VCaP (cell line): ENCODE data around the gene ZNF692.

Experiments
- H3K27ac ChIP-seq: fragments of 450-650 bp; 2 replicates; pipeline ENCODE4 v1.5.1; 2017
- CTCF ChIP-seq: fragments of 450-650 bp; conservative IDR thresholded peaks from 2 replicates; pipeline ENCODE4 v1.5.1; 2017; ENCODE audit warnings: mild to moderate bottlenecking, moderate library complexity

Gene ZNF692

GRCh38 chr1:248852481-248853405 is 6.1 kb downstream of the ZNF692 start:
- TF ChIP-seq CTCF, result no peak
- H3K27ac ChIP-seq, result no peak overlapping the region

GRCh38 chr1:248851390-248851789 is 7.5 kb downstream of the ZNF692 start:
- TF ChIP-seq CTCF, result no peak
- no peak overlapping the region for H3K27ac ChIP-seq

- TF ChIP-seq CTCF, result no peak
Measured at GRCh38 chr1:248850536-248851251, 8.2 kb downstream of the ZNF692 start.

GRCh38 chr1:248850124-248850523 is 8.8 kb downstream of the ZNF692 start:
- no peak for TF ChIP-seq CTCF
- H3K27ac ChIP-seq, result no peak overlapping the region

More at GRCh38 chr1:248850536-248851251, 8.2 kb downstream of the ZNF692 start:
- no peak overlapping the region for H3K27ac ChIP-seq

GRCh38 chr1:248849637-248850036 is 9.2 kb downstream of the ZNF692 start:
- H3K27ac ChIP-seq, result no peak overlapping the region
- TF ChIP-seq CTCF, result no peak

GRCh38 chr1:248849152-248849551 is 9.7 kb downstream of the ZNF692 start:
- no peak overlapping the region for H3K27ac ChIP-seq
- no peak for TF ChIP-seq CTCF

- no peak for TF ChIP-seq CTCF
- H3K27ac ChIP-seq, result no peak overlapping the region
Measured at GRCh38 chr1:248848602-248849001, 10.3 kb downstream of the ZNF692 start.
